GM12874 (cell line): ENCODE data around the gene CCDC192.

Experiments used
- CTCF ChIP-seq: IDR thresholded peaks from 2 replicates; pipeline ENCODE4 v1.5.1; 2011; ENCODE audit warnings: low read depth, mild to moderate bottlenecking, control low read depth, low read length, moderate library complexity; ENCODE audit not compliant: insufficient read depth

Gene CCDC192

DNA sequence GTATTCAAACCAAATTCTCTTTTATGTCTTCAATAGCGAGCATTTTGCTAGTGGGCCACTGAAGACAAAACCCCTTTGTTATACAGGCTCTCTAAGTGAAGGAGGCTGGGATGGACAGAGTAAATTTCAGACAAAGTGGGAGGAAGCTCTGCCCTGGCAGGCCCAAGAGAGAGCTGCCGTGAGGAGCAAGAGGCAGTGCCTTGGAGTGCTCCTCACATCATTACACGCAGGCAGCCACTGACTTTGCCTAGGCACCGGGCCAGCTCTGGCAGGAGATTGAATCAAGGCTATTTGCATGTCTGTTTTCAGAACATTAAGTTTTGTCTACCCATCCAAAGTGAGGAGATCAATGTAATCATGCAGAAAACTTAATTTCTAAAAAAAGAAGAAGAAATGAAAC, 167.7 kb downstream of the CCDC192 start:
- no peak for TF ChIP-seq CTCF

- no peak for TF ChIP-seq CTCF
Measured at GRCh38 chr5:127871503-127872153, 168.4 kb downstream of the CCDC192 start.

DNA sequence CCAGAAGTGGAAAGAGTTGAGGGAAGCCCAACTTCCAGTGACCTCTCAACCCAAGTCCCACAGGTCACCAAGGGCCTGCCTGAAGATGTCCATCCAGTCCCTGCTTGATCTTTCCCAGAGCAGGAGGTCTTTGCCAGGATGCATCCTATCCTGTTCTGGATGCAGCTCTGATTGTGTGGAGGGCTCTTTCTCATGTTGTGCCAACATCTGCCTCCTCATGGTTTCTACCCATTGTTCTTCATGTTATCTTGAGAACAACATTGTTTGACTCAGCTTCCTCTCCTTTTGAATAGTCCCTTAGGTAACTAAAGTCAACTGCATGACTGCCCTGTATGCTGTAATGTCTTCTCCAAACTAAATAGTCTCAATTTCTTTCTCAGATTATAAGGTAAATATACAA, 169.3 kb downstream of the CCDC192 start:
- no peak for TF ChIP-seq CTCF

- TF ChIP-seq CTCF = peak; percentile 26
Measured at GRCh38 chr5:127875235-127876021, 172.2 kb downstream of the CCDC192 start.

GRCh38 chr5:127876384-127876783, 173.2 kb downstream of the CCDC192 start:
- TF ChIP-seq CTCF = no peak

DNA sequence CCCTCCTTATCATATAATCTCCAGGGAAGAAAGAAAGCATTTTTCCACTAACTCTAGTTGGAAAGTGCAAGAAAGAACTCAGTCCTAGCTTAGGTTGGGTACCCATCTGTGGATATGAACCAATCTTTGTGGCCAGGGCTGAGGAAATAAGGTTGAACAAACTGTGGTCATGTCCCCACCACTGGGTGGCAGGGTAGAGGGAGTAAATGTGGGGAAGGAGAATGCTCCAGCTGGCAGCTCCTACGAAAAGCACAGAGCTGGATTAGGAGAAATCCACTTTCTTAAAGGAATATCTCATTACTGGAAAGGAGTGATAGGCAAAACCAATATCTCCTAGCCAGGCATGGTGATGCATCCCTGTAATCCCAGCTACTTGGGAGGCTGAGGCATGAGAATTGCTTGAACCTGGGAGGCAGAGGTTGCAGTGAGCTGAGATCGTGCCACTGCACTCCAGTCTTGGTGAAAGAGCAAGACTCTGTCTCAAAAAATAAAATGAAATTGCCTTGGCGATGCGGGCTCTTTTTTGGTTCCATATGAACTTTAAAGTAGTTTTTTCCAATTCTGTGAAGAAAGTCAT, 175.1 kb downstream of the CCDC192 start:
- peak; percentile 32; the same call in 1 of the 2 replicates for TF ChIP-seq CTCF

- TF ChIP-seq CTCF = no peak
Measured at GRCh38 chr5:127884416-127884815, 181.2 kb downstream of the CCDC192 start.
